PFSK-1 (cell line): ENCODE measurements around the gene USP6.

Source experiments
- FOXP2 ChIP-seq: optimal IDR thresholded peaks from 2 replicates; pipeline ENCODE3; 2011; ENCODE audit warnings: borderline replicate concordance, control low read depth, inconsistent platforms; ENCODE audit not compliant: insufficient read depth; ENCODE audit errors: extremely low read length, extremely low read depth
- POLR2AphosphoS5 ChIP-seq: IDR thresholded peaks from 2 replicates; pipeline ENCODE4 v1.6.1; 2012; ENCODE audit warnings: low read depth, mild to moderate bottlenecking, control low read depth, low read length, moderate library complexity
- REST ChIP-seq, 2 experiments: IDR thresholded peaks; 2 replicates each; pipeline versions ENCODE4 v1.6.1 to v1.8.0; 2011 to 2012; ENCODE audit warnings: low read depth in 2 of 2, low read length in 2 of 2, control low read depth in 1 of 2, inconsistent platforms in 1 of 2, mild to moderate bottlenecking in 1 of 2, moderate library complexity in 1 of 2; ENCODE audit not compliant: insufficient read depth in 1 of 2
- SIN3A ChIP-seq: IDR thresholded peaks from 2 replicates; pipeline ENCODE4 v1.6.1; 2012; ENCODE audit warnings: mild to moderate bottlenecking, low read length, moderate library complexity, borderline replicate concordance; ENCODE audit not compliant: insufficient read depth
- TAF1 ChIP-seq: IDR thresholded peaks from 2 replicates; pipeline ENCODE4 v1.6.1; 2012; ENCODE audit warnings: low read length, control low read depth, borderline replicate concordance; ENCODE audit not compliant: insufficient read depth

DNA sequence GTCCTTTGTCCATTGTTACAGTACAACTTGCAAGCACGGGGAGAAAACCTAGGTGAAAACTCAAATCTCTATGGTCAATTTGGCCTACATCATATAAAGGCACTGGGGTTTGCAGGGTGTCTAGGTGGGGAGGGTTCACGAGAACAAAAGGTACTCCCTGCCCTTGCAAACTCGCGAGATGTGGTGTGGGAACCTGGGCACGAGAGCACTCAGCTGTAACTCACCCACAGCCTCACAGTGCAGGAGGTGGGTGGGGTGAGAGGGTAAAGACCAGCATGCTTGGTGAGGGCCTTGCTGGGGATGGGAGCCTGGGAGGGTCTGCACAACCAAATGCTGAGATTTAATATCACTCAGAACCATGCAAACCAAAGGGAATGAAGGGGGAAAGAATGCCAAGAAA lies 94.3 kb downstream of the USP6 start:
- TF ChIP-seq POLR2AphosphoS5 (no peak), REST (IDR thresholded peaks at IDR 0.05; ENCODE audit: insufficient read depth in 1 of 2, low read depth in 2 of 2, low read length in 2 of 2) (no peak), SIN3A (no peak), FOXP2 (no peak), TAF1 (no peak)
